Uterus (tissue), 4 donors: ENCODE results near the gene TOX2. TPM values are rescaled to one million over a fixed set of nuclear protein-coding genes. Genes with fewer than 3 reads are reported as not detected.

Experiments used
- DNase-seq, 2 donors: peaks; one replicate each; pipeline ENCODE4 v3.0.0-alpha.2; 2019 to 2020
- H3K27ac ChIP-seq, 2 donors: fragments of 200-600 bp; sonication (generic); 1 replicate in 1 of 2; 2 replicates in 1 of 2; pipeline ENCODE4 v1.5.1; 2016 to 2018
- H3K27me3 ChIP-seq, 2 donors: fragments of 200-600 bp; sonication (generic); one replicate each; pipeline ENCODE4 v1.5.1; 2018 to 2019; ENCODE audit warnings: control low read depth in 1 of 2
- H3K36me3 ChIP-seq, 2 donors: fragments of 200-600 bp; sonication (generic); one replicate each; pipeline ENCODE4 v1.5.1; 2019; ENCODE audit warnings: control low read depth in 1 of 2
- H3K4me1 ChIP-seq, 2 donors: fragments of 200-600 bp; sonication (generic); one replicate each; pipeline ENCODE4 v1.5.1; 2018 to 2019; ENCODE audit warnings: control low read depth in 1 of 2
- H3K4me3 ChIP-seq, 2 donors: fragments of 200-600 bp; sonication (generic); 1 replicate in 1 of 2; 2 replicates in 1 of 2; pipeline ENCODE4 v1.5.1; 2018 to 2019; ENCODE audit warnings: mild to moderate bottlenecking in 1 of 2
- H3K9me3 ChIP-seq, 2 donors: fragments of 200-600 bp; sonication (generic); one replicate each; pipeline ENCODE4 v1.5.1; 2019; ENCODE audit warnings: control low read depth in 1 of 2
- POLR2A ChIP-seq, 2 donors: fragments of 450-650 bp; IDR thresholded peaks; one replicate each; pipeline ENCODE4 v1.6.1; 2016; ENCODE audit warnings: antibody characterized with exemption in 2 of 2, mild to moderate bottlenecking in 1 of 2, moderate library complexity in 1 of 2
- intact Hi-C: fragments of 100-400 bp; cut with DNase I; formaldehyde crosslinking; loops from one replicate; pipeline ENCODE4 v1.15.1; 2023; ENCODE audit warnings: low total_unique reads
- total RNA-seq, 4 donors: library from RNA; depleted of rRNA in 3 of 4; stranded (reverse); fragments of >200 nt in 3 of 4; gene quantifications; one replicate each; pipeline versions ENCODE4 v1.1.0 to v1.2.4, GENCODE V29; 2014 to 2023
- TF ChIP-seq, protein P1 (sequence below), 4 experiments: fragments of 200-600 bp in 2 of 4; fragments of 450-650 bp in 2 of 4; sonication (generic) in 2 of 4; IDR thresholded peaks; one replicate each; pipeline ENCODE4 v1.5.1; 2016 to 2019; ENCODE audit warnings: antibody characterized with exemption in 4 of 4, mild to moderate bottlenecking in 2 of 4, moderate library complexity in 1 of 4
- donor health status: DM: yes; HTN: yes; CAD: no.

Gene TOX2
- total RNA-seq, 4 donors from 2014 or later: 0.26 to 4.8 (median 0.28) TPM; not detected in 1

GRCh38 chr20:43955062-43955749, 40.6 kb downstream of the TOX2 start:
- intact Hi-C loops: no loop called here
- Histone ChIP-seq H3K4me3 (no peak overlapping the region), H3K27me3 (no peaks in the 10 kb centered on the region), H3K9me3 (no peaks in the 10 kb centered on the region), H3K4me1 (no peaks in the 10 kb centered on the region), H3K27ac (no peak overlapping the region), H3K36me3 (no peaks in the 10 kb centered on the region)
- DNase-seq: no peak
- TF ChIP-seq, protein P1, sequence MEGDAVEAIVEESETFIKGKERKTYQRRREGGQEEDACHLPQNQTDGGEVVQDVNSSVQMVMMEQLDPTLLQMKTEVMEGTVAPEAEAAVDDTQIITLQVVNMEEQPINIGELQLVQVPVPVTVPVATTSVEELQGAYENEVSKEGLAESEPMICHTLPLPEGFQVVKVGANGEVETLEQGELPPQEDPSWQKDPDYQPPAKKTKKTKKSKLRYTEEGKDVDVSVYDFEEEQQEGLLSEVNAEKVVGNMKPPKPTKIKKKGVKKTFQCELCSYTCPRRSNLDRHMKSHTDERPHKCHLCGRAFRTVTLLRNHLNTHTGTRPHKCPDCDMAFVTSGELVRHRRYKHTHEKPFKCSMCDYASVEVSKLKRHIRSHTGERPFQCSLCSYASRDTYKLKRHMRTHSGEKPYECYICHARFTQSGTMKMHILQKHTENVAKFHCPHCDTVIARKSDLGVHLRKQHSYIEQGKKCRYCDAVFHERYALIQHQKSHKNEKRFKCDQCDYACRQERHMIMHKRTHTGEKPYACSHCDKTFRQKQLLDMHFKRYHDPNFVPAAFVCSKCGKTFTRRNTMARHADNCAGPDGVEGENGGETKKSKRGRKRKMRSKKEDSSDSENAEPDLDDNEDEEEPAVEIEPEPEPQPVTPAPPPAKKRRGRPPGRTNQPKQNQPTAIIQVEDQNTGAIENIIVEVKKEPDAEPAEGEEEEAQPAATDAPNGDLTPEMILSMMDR (IDR thresholded peaks at IDR 0.05): no peak
- no peak for TF ChIP-seq POLR2A (IDR thresholded peaks at IDR 0.05)

- H3K27ac ChIP-seq: no peak overlapping the region
- no peak for DNase-seq
- intact Hi-C loops: no loop called here
- TF ChIP-seq, protein P1 (IDR thresholded peaks at IDR 0.05): no peak
- no peak for TF ChIP-seq POLR2A (IDR thresholded peaks at IDR 0.05)
- no peaks in the 10 kb centered on the region for H3K27me3 ChIP-seq
- H3K36me3 ChIP-seq: no peaks in the 10 kb centered on the region
- no peak overlapping the region for H3K4me3 ChIP-seq
- no peaks in the 10 kb centered on the region for H3K4me1 ChIP-seq
- no peaks in the 10 kb centered on the region for H3K9me3 ChIP-seq
Measured at GRCh38 chr20:43955750-43956191, 41.1 kb downstream of the TOX2 start.

- DNase-seq: no peak
- no peak for TF ChIP-seq POLR2A (IDR thresholded peaks at IDR 0.05)
- TF ChIP-seq, protein P1 (IDR thresholded peaks at IDR 0.05): no peak
- Histone ChIP-seq H3K36me3 (no peaks in the 10 kb centered on the region), H3K27me3 (no peaks in the 10 kb centered on the region), H3K27ac (no peak overlapping the region), H3K4me3 (no peak overlapping the region), H3K4me1 (no peaks in the 10 kb centered on the region), H3K9me3 (no peaks in the 10 kb centered on the region)
- intact Hi-C loops: no loop called here
Measured at GRCh38 chr20:43957392-43957791, 42.7 kb downstream of the TOX2 start.

DNA sequence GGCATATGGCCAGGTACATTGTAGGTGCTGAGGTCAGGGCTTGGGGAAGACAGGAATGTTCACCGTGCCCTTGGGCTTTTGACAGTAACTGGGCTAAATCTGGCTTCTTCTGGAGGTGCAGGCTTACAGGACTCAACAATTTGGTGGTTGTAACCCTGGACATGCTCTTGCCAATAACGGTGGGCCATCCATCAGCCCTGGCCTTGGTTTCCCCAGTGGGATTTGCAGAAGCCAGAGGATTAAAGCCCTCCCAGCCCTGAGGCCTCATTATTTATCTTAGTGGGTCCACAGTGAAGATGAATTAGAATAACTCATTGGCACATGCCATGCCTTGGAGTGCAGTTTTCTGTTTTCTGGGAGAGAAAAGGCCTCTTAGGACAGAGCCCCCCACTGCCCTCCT, 44.0 kb downstream of the TOX2 start:
- Histone ChIP-seq H3K4me3 (no peak overlapping the region), H3K9me3 (no peaks in the 10 kb centered on the region), H3K27me3 (no peaks in the 10 kb centered on the region), H3K4me1 (no peaks in the 10 kb centered on the region), H3K36me3 (no peaks in the 10 kb centered on the region), H3K27ac (no peak overlapping the region)
- TF ChIP-seq, protein P1 (IDR thresholded peaks at IDR 0.05): no peak
- TF ChIP-seq POLR2A (IDR thresholded peaks at IDR 0.05): no peak
- DNase-seq: no peak
- intact Hi-C loops: no loop called here

GRCh38 chr20:43959079-43959919, 44.6 kb downstream of the TOX2 start:
- Histone ChIP-seq H3K27ac (no peak overlapping the region), H3K4me3 (no peak overlapping the region), H3K9me3 (no peaks in the 10 kb centered on the region), H3K36me3 (no peaks in the 10 kb centered on the region), H3K27me3 (no peaks in the 10 kb centered on the region), H3K4me1 (no peaks in the 10 kb centered on the region)
- no peak for DNase-seq
- TF ChIP-seq POLR2A (IDR thresholded peaks at IDR 0.05): no peak
- intact Hi-C loops: no loop called here
